HUES64 (cell line): ENCODE measurements around the gene TMCO4.

Experiments used
- H3K27ac ChIP-seq: 2 replicates; pipeline ENCODE4 v1.7.0; 2013; ENCODE audit warnings: low read depth, low read length, inconsistent platforms
- H3K27me3 ChIP-seq: 2 replicates; pipeline ENCODE4 v1.6.1; 2013; ENCODE audit warnings: mild to moderate bottlenecking, low read length; ENCODE audit not compliant: insufficient read depth
- H3K36me3 ChIP-seq: 2 replicates; pipeline ENCODE4 v1.6.1; 2013; ENCODE audit warnings: mild to moderate bottlenecking, low read length; ENCODE audit not compliant: insufficient read depth
- H3K4me1 ChIP-seq: 2 replicates; pipeline ENCODE4 v1.6.1; 2013; ENCODE audit warnings: mild to moderate bottlenecking, low read length, moderate library complexity; ENCODE audit not compliant: insufficient read depth
- H3K4me3 ChIP-seq: 2 replicates; pipeline ENCODE4 v1.5.1; 2013; ENCODE audit warnings: mild to moderate bottlenecking, low read length, moderate library complexity
- H3K9ac ChIP-seq: 2 replicates; pipeline ENCODE4 v1.6.1; 2013; ENCODE audit warnings: mild to moderate bottlenecking, low read depth, low read length
- H3K9me3 ChIP-seq: 2 replicates; pipeline ENCODE4 v1.6.1; 2013; ENCODE audit warnings: low read depth, low read length; ENCODE audit not compliant: insufficient read depth
- WGBS: fragments of 150-250, 120-280 bp; methylation state at CpG from one replicate; pipeline ENCODE4 v1.1.7; 2013; ENCODE audit warnings: missing lambda C conversion rate; 5-methylcytosine and 5-hydroxymethylcytosine counted together

The TMCO4 gene

DNA sequence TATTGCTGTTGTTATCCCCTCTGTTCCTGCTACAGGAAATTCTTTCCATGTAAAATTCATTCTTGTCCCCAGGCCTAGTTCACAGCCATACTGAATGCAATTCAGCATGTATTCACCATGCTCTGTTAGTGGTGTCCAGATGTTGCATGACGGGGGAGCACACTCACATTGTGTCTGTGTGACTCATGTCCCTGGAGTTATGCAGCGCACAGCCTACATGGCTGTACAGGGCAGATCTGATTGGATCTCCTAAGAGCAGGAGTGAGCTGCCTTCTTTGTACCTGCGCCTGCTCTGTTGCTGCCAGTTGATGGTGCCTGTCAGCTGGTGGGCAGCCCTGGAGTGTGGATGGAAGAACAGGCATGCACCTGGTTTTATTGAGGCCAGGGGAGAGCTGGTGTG, 117.5 kb downstream of the TMCO4 start:
- Histone ChIP-seq H3K9me3 (no peaks in the 10 kb centered on the region), H3K36me3 (no peaks in the 10 kb centered on the region), H3K4me3 (no peak overlapping the region), H3K9ac (no peak overlapping the region), H3K4me1 (no peaks in the 10 kb centered on the region; the same call in 1 of the 2 replicates), H3K27me3 (peaks cover 2% of the 10 kb centered on the region; the same call in 1 of the 2 replicates), H3K27ac (no peak overlapping the region)
- WGBS = 89% methylated on average over 3 of the region's 3 CpGs

DNA sequence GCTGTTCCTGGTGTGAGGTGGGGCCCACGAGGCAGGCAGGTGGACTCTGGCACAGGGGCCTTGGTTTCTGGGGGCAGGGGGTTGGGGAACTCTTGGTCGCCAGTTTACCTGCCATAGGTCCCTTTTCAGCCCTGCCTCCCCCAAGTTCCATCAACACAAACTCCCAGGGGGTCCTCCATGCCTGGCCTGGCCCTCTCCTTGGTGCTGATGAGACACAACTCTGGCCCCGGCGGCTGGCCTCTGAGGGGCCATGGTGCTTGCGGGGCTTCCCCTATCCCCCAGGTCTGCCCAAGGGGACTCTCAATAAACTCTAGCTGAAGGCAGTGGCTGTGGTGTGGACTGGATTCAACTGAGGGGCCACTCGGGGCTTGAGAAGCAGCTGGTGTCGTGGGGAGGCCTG, 119.1 kb downstream of the TMCO4 start:
- peaks cover 2% of the 10 kb centered on the region; the same call in 1 of the 2 replicates for H3K27me3 ChIP-seq
- no peaks in the 10 kb centered on the region for H3K36me3 ChIP-seq
- no peak overlapping the region for H3K27ac ChIP-seq
- H3K9me3 ChIP-seq = no peaks in the 10 kb centered on the region
- H3K9ac ChIP-seq = no peak overlapping the region
- no peak overlapping the region for H3K4me3 ChIP-seq
- 83% methylated on average over 7 of the region's 7 CpGs for WGBS
- H3K4me1 ChIP-seq = no peaks in the 10 kb centered on the region

DNA sequence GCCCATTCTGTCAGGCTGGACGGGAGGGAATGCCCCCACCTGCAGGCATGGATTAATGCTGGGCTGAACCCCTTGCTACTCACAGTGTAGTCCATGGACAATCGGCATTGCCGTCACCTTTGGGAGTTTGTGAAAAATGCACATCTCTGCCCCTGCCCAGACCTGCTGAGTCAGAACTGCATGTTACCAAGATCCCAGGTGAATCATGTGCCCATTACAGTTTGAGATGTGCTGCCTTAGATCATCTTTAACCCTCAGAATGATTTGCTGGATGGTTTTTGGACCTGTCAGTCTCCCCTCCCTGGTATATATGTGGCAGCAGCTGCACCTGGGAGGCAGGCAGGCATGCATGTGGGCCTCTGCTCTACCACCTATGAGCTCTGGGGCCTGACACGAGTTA, 120.0 kb downstream of the TMCO4 start:
- WGBS = 86% methylated on average over 4 of the region's 4 CpGs
- H3K9ac ChIP-seq = no peak overlapping the region
- no peaks in the 10 kb centered on the region for H3K36me3 ChIP-seq
- no peaks in the 10 kb centered on the region for H3K4me1 ChIP-seq
- no peak overlapping the region for H3K27ac ChIP-seq
- peaks cover 2% of the 10 kb centered on the region; the same call in 1 of the 2 replicates for H3K27me3 ChIP-seq
- no peak overlapping the region for H3K4me3 ChIP-seq
- H3K9me3 ChIP-seq = no peaks in the 10 kb centered on the region

DNA sequence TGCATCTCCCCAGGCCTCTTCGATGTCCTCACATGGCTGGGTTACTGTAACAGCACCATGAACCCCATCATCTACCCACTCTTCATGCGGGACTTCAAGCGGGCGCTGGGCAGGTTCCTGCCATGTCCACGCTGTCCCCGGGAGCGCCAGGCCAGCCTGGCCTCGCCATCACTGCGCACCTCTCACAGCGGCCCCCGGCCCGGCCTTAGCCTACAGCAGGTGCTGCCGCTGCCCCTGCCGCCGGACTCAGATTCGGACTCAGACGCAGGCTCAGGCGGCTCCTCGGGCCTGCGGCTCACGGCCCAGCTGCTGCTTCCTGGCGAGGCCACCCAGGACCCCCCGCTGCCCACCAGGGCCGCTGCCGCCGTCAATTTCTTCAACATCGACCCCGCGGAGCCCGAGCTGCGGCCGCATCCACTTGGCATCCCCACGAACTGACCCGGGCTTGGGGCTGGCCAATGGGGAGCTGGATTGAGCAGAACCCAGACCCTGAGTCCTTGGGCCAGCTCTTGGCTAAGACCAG, 120.7 kb downstream of the TMCO4 start:
- no peak overlapping the region for H3K9ac ChIP-seq
- H3K27ac ChIP-seq = no peak overlapping the region
- WGBS = 94% methylated on average over 34 of the region's 34 CpGs
- peaks cover 2% of the 10 kb centered on the region; the same call in 1 of the 2 replicates for H3K27me3 ChIP-seq
- H3K9me3 ChIP-seq = no peaks in the 10 kb centered on the region
- H3K36me3 ChIP-seq = no peaks in the 10 kb centered on the region
- no peaks in the 10 kb centered on the region for H3K4me1 ChIP-seq
- no peak overlapping the region for H3K4me3 ChIP-seq

DNA sequence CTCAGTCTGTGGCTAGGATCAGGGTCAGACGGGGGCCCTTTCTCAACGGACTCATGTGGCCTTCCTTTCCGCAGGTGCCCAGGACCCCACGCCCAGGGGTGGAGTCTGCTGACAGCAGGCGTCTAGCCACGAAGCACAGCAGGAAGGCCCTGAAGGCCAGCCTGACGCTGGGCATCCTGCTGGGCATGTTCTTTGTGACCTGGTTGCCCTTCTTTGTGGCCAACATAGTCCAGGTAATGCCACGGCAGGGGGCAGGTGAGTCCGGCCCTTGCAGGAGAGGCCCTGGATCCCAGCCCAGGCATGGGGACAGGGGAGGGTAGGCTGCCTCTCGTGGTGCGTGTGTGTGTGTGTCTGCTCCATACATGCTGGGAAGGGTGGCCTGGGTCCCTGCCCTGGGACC, 121.2 kb downstream of the TMCO4 start:
- H3K27ac ChIP-seq = no peak overlapping the region
- H3K4me3 ChIP-seq = no peak overlapping the region
- H3K27me3 ChIP-seq = peaks cover 2% of the 10 kb centered on the region; the same call in 1 of the 2 replicates
- no peak overlapping the region for H3K9ac ChIP-seq
- 79% methylated on average over 11 of the region's 11 CpGs for WGBS
- no peaks in the 10 kb centered on the region for H3K36me3 ChIP-seq
- no peaks in the 10 kb centered on the region for H3K4me1 ChIP-seq
- H3K9me3 ChIP-seq = no peaks in the 10 kb centered on the region

DNA sequence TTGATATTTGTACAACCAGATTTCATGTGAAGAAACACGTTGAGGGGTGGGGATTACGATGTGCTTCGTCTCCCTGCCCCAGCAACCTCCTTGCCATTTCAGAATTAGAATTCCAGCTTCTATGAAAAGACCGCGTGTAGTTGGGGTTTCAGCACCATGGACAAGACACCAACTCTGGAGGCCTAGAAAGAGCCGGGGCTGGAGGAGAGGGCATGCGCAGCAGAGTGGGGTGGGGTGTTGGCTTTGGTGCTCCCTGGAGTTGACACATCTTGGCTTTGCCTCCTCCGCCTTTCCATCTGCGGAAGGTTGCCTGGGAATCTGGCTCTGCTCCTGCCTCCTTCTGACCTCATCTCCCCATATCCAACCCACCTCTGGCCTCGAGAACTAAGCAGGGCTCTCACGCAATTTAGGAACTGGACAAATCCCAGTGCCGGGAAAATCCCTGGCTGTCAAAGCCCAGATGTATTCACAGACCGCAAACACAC, 123.2 kb downstream of the TMCO4 start:
- WGBS = 31% methylated on average over 13 of the region's 13 CpGs
- Histone ChIP-seq H3K27ac (no peak overlapping the region), H3K4me3 (no peak overlapping the region), H3K36me3 (no peaks in the 10 kb centered on the region), H3K9me3 (no peaks in the 10 kb centered on the region), H3K9ac (no peak overlapping the region), H3K4me1 (no peaks in the 10 kb centered on the region), H3K27me3 (peaks cover 2% of the 10 kb centered on the region; the same call in 1 of the 2 replicates)

DNA sequence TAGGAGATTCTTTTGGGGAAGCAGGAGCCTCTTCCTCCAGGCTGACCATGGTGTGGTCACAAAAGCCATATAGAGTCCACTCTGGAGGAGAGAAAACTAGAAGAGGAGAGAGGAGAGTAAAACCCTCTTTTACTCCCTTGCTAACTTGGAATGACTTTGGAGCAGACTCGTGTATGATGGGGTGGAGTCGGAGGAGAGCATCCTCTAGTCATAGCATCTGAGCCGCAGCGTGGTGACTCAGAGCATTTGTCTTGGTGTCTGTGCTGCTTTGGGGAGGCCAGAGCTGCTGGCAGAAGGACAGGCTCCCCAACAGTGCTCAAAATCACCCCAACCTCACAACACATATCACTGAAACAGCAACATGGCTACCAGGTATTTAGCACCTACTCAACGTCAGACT, 123.9 kb downstream of the TMCO4 start:
- 56% methylated on average over 5 of the region's 5 CpGs for WGBS
- no peak overlapping the region for H3K27ac ChIP-seq

DNA sequence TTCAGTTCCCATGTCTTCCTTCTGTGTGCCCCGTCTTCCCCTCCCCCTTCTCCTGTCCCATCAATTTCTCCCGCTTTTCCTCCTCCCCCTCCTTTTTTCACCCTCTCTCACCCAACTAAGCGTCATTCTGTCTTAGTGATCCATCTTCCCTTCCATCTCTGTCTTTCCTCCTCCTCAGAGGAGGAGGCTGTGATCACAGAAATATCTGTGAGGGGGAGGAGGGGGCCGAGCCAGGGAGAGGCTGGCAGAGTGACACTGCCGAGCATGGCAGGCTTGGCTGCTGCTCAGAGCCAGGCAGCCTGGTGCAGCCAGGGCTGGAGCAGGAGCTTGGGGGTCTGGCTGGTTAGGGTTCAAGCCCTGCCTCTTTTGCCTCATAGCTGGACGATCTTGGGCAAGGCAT, 127.5 kb downstream of the TMCO4 start:
- 63% methylated on average over 6 of the region's 6 CpGs for WGBS
- Histone ChIP-seq H3K27ac (no peak overlapping the region), H3K4me1 (no peaks in the 10 kb centered on the region), H3K4me3 (no peak overlapping the region), H3K36me3 (no peaks in the 10 kb centered on the region), H3K9ac (no peak overlapping the region), H3K9me3 (no peaks in the 10 kb centered on the region), H3K27me3 (peaks cover 17% of the 10 kb centered on the region)

More for the DNA sequence above, 123.9 kb downstream of the TMCO4 start:
- Histone ChIP-seq H3K9ac (no peak overlapping the region), H3K27me3 (peaks cover 2% of the 10 kb centered on the region; the same call in 1 of the 2 replicates), H3K4me3 (no peak overlapping the region), H3K9me3 (no peaks in the 10 kb centered on the region), H3K36me3 (no peaks in the 10 kb centered on the region), H3K4me1 (no peaks in the 10 kb centered on the region)

DNA sequence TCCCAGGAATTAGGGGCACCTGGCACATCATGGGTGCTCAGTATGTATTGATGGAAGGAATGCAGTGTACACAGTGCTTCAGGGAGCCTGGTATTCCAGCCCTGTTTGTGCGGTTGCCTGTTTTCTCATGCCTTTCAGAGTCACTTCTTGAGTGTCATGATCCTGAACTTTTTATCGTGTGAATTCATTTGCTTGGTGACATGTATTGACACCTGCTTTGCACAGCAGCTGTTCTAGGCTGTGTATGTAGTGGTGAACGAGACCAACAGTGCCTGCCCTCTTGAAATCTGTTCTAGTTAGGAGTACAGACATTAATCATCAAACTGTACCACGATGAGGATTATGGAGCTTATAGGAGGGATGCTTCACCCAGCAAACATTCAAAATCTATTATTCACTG, 128.9 kb downstream of the TMCO4 start:
- H3K27me3 ChIP-seq = peaks cover 31% of the 10 kb centered on the region
- no peaks in the 10 kb centered on the region for H3K4me1 ChIP-seq
- WGBS = 91% methylated on average over 3 of the region's 4 CpGs
- H3K9ac ChIP-seq = no peak overlapping the region
- no peaks in the 10 kb centered on the region for H3K36me3 ChIP-seq
- H3K27ac ChIP-seq = no peak overlapping the region
- no peaks in the 10 kb centered on the region for H3K9me3 ChIP-seq
- no peak overlapping the region for H3K4me3 ChIP-seq

DNA sequence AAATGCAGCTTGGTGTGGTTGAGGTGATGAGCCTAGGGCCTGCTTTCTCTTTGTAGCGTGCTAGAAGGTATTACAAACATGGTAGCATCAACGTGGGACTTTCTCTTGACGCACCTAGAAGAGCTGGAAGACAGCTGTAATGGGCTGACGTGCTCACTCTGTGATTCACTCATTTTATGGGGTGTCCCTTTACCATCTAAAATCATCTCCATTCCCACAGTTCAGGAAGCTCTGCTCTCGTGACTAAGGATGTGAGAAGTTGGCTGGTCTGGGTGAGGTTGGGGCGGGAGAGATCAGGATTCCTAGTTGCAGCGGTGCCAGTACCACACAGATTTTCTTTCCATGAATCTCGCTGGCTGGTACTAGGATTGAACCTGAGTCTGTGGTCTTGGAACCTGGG, 130.8 kb downstream of the TMCO4 start:
- H3K9ac ChIP-seq = no peak overlapping the region
- H3K36me3 ChIP-seq = no peaks in the 10 kb centered on the region
- H3K27me3 ChIP-seq = peaks cover 50% of the 10 kb centered on the region
- no peak overlapping the region for H3K4me3 ChIP-seq
- no peaks in the 10 kb centered on the region for H3K4me1 ChIP-seq
- H3K9me3 ChIP-seq = no peaks in the 10 kb centered on the region
- 77% methylated on average over 8 of the region's 8 CpGs for WGBS
- H3K27ac ChIP-seq = no peak overlapping the region

DNA sequence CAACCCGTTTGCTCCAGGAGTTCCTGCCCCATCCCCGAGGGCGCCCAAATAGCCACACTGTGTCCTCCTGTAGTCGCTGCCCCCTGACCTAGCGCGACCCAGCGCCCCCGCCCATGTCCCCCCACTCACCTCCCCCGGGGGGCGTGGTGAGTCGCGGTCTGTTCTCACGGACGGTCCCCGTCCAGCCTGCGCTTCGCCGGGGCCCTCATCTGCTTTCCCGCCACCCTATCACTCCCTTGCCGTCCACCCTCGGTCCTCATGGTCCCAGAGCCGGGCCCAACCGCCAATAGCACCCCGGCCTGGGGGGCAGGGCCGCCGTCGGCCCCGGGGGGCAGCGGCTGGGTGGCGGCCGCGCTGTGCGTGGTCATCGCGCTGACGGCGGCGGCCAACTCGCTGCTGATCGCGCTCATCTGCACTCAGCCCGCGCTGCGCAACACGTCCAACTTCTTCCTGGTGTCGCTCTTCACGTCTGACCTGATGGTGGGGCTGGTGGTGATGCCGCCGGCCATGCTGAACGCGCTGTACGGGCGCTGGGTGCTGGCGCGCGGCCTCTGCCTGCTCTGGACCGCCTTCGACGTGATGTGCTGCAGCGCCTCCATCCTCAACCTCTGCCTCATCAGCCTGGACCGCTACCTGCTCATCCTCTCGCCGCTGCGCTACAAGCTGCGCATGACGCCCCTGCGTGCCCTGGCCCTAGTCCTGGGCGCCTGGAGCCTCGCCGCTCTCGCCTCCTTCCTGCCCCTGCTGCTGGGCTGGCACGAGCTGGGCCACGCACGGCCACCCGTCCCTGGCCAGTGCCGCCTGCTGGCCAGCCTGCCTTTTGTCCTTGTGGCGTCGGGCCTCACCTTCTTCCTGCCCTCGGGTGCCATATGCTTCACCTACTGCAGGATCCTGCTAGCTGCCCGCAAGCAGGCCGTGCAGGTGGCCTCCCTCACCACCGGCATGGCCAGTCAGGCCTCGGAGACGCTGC, 133.9 kb downstream of the TMCO4 start:
- 25% methylated on average over 84 of the region's 84 CpGs for WGBS
- no peaks in the 10 kb centered on the region for H3K4me1 ChIP-seq
- no peaks in the 10 kb centered on the region for H3K9me3 ChIP-seq
- peaks cover 65% of the 10 kb centered on the region for H3K27me3 ChIP-seq
- no peak overlapping the region for H3K27ac ChIP-seq
- H3K9ac ChIP-seq = no peak overlapping the region
- H3K4me3 ChIP-seq = peak overlapping the region; percentile 52
- H3K36me3 ChIP-seq = no peaks in the 10 kb centered on the region
